SK-N-SH (cell line): ENCODE data around the gene CATSPERE. TPM values are rescaled to one million over a fixed set of nuclear protein-coding genes. Genes with fewer than 3 reads are reported as not detected.
"Not testable (repeated sequence)": the region's sequence is repeated elsewhere in the genome, so short reads cannot be mapped to it uniquely, and the experiment has no call there.

Experiments
- CTCF ChIA-PET: fragments of 300-600, 350-600 bp; formaldehyde crosslinking; extraction: SDS; loops from one replicate; lab custom pipeline; 2021; lab: Yijun Ruan, JAX
- POLR2A ChIA-PET: fragments of 350-600 bp; sonication (Branson Sonifier 250); formaldehyde crosslinking; extraction: SDS; loops from one replicate; lab custom pipeline; 2020; ENCODE audit warnings: antibody characterized with exemption, inconsistent platforms; lab: Yijun Ruan, JAX
- DNase-seq: peaks from one replicate; pipeline ENCODE4 v3.0.0; 2012
- H2AFZ ChIP-seq: fragments of 200-600 bp; sonication (generic); 2 replicates; pipeline ENCODE4 v1.8.1; 2016; ENCODE audit warnings: antibody characterized with exemption, mild to moderate bottlenecking, low read depth
- H3F3A ChIP-seq: fragments of 200-600 bp; sonication (generic); replicated peaks from 2 replicates; pipeline ENCODE3; 2016; ENCODE audit warnings: antibody characterized with exemption, mild to moderate bottlenecking; ENCODE audit not compliant: insufficient read depth
- H3K27ac ChIP-seq, 2 experiments: fragments of 200-500 bp in 1 of 2; fragments of 200-600 bp in 1 of 2; sonication (Bioruptor generic) in 1 of 2; sonication (generic), shearing (Covaris generic) in 1 of 2; 2 replicates each; pipeline versions ENCODE4 v1.5.1 to v1.6.1; 2014 to 2016; ENCODE audit warnings: low read depth in 2 of 2, inconsistent platforms in 1 of 2, low read length in 1 of 2, mild to moderate bottlenecking in 1 of 2, mixed read lengths in 1 of 2
- H3K27me3 ChIP-seq: fragments of 200-600 bp; sonication (generic), shearing (Covaris generic); 2 replicates; pipeline ENCODE4 v1.6.1; 2016; ENCODE audit warnings: mixed run types; ENCODE audit not compliant: insufficient read depth
- H3K36me3 ChIP-seq, 2 experiments: fragments of 200-500 bp in 1 of 2; fragments of 200-600 bp in 1 of 2; sonication (Bioruptor generic) in 1 of 2; sonication (generic) in 1 of 2; replicated peaks in 1 of 2; 2 replicates each; pipeline versions ENCODE3 to v1.5.1; 2014 to 2016; ENCODE audit warnings: low read length in 1 of 2, mild to moderate bottlenecking in 1 of 2; ENCODE audit not compliant: insufficient read depth in 2 of 2, control insufficient read depth in 1 of 2
- H3K4me1 ChIP-seq, 2 experiments: fragments of 200-500 bp in 1 of 2; fragments of 200-600 bp in 1 of 2; sonication (Bioruptor generic) in 1 of 2; sonication (generic), shearing (Covaris generic) in 1 of 2; 2 replicates each; pipeline versions ENCODE4 v1.5.1 to v1.6.1; 2014 to 2016; ENCODE audit warnings: low read depth in 1 of 2, low read length in 1 of 2, mixed run types in 1 of 2; ENCODE audit not compliant: insufficient read depth in 2 of 2, control insufficient read depth in 1 of 2
- H3K4me2 ChIP-seq: fragments of 200-600 bp; sonication (generic), shearing (Covaris generic); 2 replicates; pipeline ENCODE4 v1.6.1; 2017; ENCODE audit warnings: mixed run types
- H3K4me3 ChIP-seq, 2 experiments: fragments of 200-500 bp in 1 of 2; fragments of 200-600 bp in 1 of 2; sonication (Bioruptor generic) in 1 of 2; sonication (generic), shearing (Covaris generic) in 1 of 2; 2 replicates each; pipeline versions ENCODE4 v1.5.1 to v1.8.1; 2014 to 2016; ENCODE audit warnings: low read depth in 2 of 2, inconsistent platforms in 1 of 2, low read length in 1 of 2, mild to moderate bottlenecking in 1 of 2, mixed read lengths in 1 of 2, moderate library complexity in 1 of 2
- H3K79me2 ChIP-seq: fragments of 200-600 bp; sonication (generic); 2 replicates; pipeline ENCODE4 v1.8.1; 2017; ENCODE audit warnings: mild to moderate bottlenecking; ENCODE audit not compliant: insufficient read depth
- H3K9ac ChIP-seq: fragments of 200-600 bp; sonication (generic); 2 replicates; pipeline ENCODE4 v1.6.1; 2017; ENCODE audit warnings: mixed run types
- H3K9me2 ChIP-seq: fragments of 200-600 bp; sonication (generic); 2 replicates; pipeline ENCODE4 v1.6.1; 2017; ENCODE audit warnings: mixed run types
- H3K9me3 ChIP-seq: fragments of 200-600 bp; sonication (generic); 2 replicates; pipeline ENCODE4 v1.6.1; 2017; ENCODE audit warnings: mixed run types, mild to moderate bottlenecking, moderate library complexity
- H4K20me1 ChIP-seq: fragments of 200-600 bp; sonication (generic); 2 replicates; pipeline ENCODE4 v1.6.1; 2017; ENCODE audit warnings: mild to moderate bottlenecking, mixed run types; ENCODE audit not compliant: insufficient read depth
- EP300 ChIP-seq, 2 experiments: IDR thresholded peaks; 2 replicates each; pipeline versions ENCODE4 v1.4.0 to v1.6.1; 2012; ENCODE audit warnings: borderline replicate concordance in 1 of 2, low read depth in 1 of 2, low read length in 1 of 2
- FOXM1 ChIP-seq: IDR thresholded peaks from 2 replicates; pipeline ENCODE4 v1.4.0; 2012; ENCODE audit warnings: low read depth, mild to moderate bottlenecking
- NRF1 ChIP-seq: IDR thresholded peaks from 2 replicates; pipeline ENCODE4 v1.6.1; 2012; ENCODE audit warnings: low read depth, mild to moderate bottlenecking, low read length
- RAD21 ChIP-seq: IDR thresholded peaks from 2 replicates; pipeline ENCODE4 v1.6.1; 2012; ENCODE audit warnings: mild to moderate bottlenecking, low read length
- RCOR1 ChIP-seq: fragments of 150-350 bp; IDR thresholded peaks from 2 replicates; pipeline ENCODE4 v1.6.1; 2017; ENCODE audit warnings: antibody characterized with exemption, low read length
- SIN3A ChIP-seq: IDR thresholded peaks from 2 replicates; pipeline ENCODE4 v1.6.1; 2012; ENCODE audit warnings: low read depth, mild to moderate bottlenecking, low read length, moderate library complexity, borderline replicate concordance
- TAF1 ChIP-seq: IDR thresholded peaks from 2 replicates; pipeline ENCODE4 v1.6.1; 2012; ENCODE audit warnings: low read depth, mild to moderate bottlenecking, low read length, moderate library complexity, borderline replicate concordance
- TCF12 ChIP-seq: IDR thresholded peaks from 2 replicates; pipeline ENCODE4 v1.4.0; 2012
- whole genome bisulfite sequencing: methylation state at CpG from one replicate; pipeline ENCODE4 v1.1.6; 2017; ENCODE audit warnings: low lambda C conversion rate; 5-methylcytosine and 5-hydroxymethylcytosine counted together
- polyA plus RNA-seq, 3 experiments: library from polyadenylated mRNA; depleted of rRNA; stranded (reverse); fragments of >200 nt; gene quantifications; 2 replicates each; pipeline ENCODE4 v1.2.3, GENCODE V29; 2012
- TF ChIP-seq, protein P1 (sequence below): IDR thresholded peaks from 2 replicates; pipeline ENCODE4; 2012
- TF ChIP-seq, protein P2 (sequence below): IDR thresholded peaks from 2 replicates; pipeline ENCODE4 v1.6.1; 2012; ENCODE audit warnings: mild to moderate bottlenecking, low read depth, low read length, moderate library complexity
- TF ChIP-seq, protein P3 (sequence below): fragments of 150-350 bp; IDR thresholded peaks from 2 replicates; pipeline ENCODE4 v1.6.1; 2016; ENCODE audit warnings: mild to moderate bottlenecking, low read depth, low read length

The CATSPERE gene
- polyA plus RNA-seq, 1 of the 3 experiments (the other 2 are of a cell fraction): 0.30 TPM

DNA sequence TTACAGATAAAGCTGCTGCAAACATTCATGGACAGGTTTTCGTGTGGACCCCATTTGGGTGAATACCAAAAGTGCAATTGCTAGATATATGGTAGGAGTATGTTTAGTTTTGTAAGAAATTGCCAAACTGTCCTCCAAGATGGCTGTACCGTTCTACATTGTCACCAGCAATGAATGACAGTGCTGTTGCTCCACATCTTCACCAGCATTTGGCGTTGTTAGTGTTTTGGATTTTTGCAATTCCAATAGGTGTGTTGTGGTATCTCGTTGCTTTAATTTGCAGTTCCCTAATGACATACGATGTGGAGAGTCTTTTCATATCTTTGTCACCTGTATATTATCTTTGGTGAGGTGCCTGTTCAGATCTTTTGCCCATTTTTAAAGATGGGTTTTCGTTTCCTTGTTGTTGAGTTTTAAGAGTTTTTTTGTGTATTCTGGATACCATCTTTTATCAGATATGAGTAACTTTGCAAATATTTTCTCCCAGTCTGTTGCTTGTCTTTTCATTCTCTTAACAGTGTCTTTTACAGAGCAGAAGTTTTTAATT, 12.1 kb downstream of the CATSPERE start (continued):
- TF ChIP-seq, protein P1, sequence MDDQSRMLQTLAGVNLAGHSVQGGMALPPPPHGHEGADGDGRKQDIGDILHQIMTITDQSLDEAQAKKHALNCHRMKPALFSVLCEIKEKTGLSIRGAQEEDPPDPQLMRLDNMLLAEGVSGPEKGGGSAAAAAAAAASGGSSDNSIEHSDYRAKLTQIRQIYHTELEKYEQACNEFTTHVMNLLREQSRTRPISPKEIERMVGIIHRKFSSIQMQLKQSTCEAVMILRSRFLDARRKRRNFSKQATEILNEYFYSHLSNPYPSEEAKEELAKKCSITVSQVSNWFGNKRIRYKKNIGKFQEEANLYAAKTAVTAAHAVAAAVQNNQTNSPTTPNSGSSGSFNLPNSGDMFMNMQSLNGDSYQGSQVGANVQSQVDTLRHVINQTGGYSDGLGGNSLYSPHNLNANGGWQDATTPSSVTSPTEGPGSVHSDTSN: no peak

GRCh38 chr1:244484971-244485370, 23.9 kb downstream of the CATSPERE start:
- H3K36me3 ChIP-seq, H4K20me1 ChIP-seq, CTCF ChIA-PET, H3K79me2 ChIP-seq, H3K9ac ChIP-seq, H3K27ac ChIP-seq, H3K9me2 ChIP-seq, H3K4me3 ChIP-seq, H2AFZ ChIP-seq, H3K27me3 ChIP-seq, H3K4me2 ChIP-seq, H3F3A ChIP-seq, POLR2A ChIA-PET, H3K9me3 ChIP-seq, DNase-seq, H3K4me1 ChIP-seq: not testable (repeated sequence)
- 75% methylated on average over 3 of the region's 3 CpGs for WGBS

DNA sequence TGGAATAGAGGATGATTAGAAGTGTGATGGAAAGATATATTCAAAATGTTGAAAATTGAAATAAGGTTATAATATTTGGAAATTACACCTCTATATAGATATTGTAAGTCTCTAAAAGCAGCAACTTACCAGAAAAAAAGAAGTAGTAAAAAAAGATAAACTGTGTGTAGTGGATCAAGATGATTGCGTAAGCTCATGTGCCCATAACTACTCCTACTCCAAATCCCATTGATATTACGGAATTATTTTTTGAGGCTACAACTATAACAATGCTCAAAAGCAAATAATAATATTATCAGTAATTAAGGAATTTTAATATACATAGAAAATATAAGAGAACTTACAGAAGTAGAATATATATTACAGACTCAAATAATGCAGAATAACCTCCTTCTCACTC, 33.6 kb downstream of the CATSPERE start:
- no peak for DNase-seq
- no peak overlapping the region for H3K4me2 ChIP-seq
- no peaks in the 10 kb centered on the region for H3K36me3 ChIP-seq
- ChIA-PET POLR2A (no interaction called here), CTCF (interaction anchor here (1.2 kb wide), 1 partner anchor 340 kb away, joined by 3 read pairs; no protein-coding TSS in a partner anchor)
- H3K27ac ChIP-seq: no peak overlapping the region
- no peak overlapping the region for H2AFZ ChIP-seq
- H3K4me3 ChIP-seq: no peak overlapping the region
- H3K9me2 ChIP-seq: no peaks in the 10 kb centered on the region
- no peaks in the 10 kb centered on the region for H3K9me3 ChIP-seq
- no peaks in the 10 kb centered on the region for H3K79me2 ChIP-seq
- H3K27me3 ChIP-seq: no peaks in the 10 kb centered on the region
- H3K4me1 ChIP-seq: no peaks in the 10 kb centered on the region
- no peak for TF ChIP-seq TAF1
- TF ChIP-seq, protein P2, sequence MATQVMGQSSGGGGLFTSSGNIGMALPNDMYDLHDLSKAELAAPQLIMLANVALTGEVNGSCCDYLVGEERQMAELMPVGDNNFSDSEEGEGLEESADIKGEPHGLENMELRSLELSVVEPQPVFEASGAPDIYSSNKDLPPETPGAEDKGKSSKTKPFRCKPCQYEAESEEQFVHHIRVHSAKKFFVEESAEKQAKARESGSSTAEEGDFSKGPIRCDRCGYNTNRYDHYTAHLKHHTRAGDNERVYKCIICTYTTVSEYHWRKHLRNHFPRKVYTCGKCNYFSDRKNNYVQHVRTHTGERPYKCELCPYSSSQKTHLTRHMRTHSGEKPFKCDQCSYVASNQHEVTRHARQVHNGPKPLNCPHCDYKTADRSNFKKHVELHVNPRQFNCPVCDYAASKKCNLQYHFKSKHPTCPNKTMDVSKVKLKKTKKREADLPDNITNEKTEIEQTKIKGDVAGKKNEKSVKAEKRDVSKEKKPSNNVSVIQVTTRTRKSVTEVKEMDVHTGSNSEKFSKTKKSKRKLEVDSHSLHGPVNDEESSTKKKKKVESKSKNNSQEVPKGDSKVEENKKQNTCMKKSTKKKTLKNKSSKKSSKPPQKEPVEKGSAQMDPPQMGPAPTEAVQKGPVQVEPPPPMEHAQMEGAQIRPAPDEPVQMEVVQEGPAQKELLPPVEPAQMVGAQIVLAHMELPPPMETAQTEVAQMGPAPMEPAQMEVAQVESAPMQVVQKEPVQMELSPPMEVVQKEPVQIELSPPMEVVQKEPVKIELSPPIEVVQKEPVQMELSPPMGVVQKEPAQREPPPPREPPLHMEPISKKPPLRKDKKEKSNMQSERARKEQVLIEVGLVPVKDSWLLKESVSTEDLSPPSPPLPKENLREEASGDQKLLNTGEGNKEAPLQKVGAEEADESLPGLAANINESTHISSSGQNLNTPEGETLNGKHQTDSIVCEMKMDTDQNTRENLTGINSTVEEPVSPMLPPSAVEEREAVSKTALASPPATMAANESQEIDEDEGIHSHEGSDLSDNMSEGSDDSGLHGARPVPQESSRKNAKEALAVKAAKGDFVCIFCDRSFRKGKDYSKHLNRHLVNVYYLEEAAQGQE: no peak
- TF ChIP-seq EP300 (IDR thresholded peaks at IDR 0.05; ENCODE audit: borderline replicate concordance in 1 of 2, low read depth in 1 of 2, low read length in 1 of 2): no peak
- TF ChIP-seq RAD21: no peak
- no peak for TF ChIP-seq TCF12
- no peak for TF ChIP-seq FOXM1
- no peak for TF ChIP-seq RCOR1
- TF ChIP-seq SIN3A: no peak
- TF ChIP-seq, protein P3, sequence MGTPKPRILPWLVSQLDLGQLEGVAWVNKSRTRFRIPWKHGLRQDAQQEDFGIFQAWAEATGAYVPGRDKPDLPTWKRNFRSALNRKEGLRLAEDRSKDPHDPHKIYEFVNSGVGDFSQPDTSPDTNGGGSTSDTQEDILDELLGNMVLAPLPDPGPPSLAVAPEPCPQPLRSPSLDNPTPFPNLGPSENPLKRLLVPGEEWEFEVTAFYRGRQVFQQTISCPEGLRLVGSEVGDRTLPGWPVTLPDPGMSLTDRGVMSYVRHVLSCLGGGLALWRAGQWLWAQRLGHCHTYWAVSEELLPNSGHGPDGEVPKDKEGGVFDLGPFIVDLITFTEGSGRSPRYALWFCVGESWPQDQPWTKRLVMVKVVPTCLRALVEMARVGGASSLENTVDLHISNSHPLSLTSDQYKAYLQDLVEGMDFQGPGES: no peak
- TF ChIP-seq, protein P1: no peak
- no peak for TF ChIP-seq NRF1
- H3F3A ChIP-seq: no peaks in the 10 kb centered on the region
- WGBS: 96% methylated on average over 2 of the region's 2 CpGs
- H3K9ac ChIP-seq: no peak overlapping the region
- no peaks in the 10 kb centered on the region for H4K20me1 ChIP-seq
